HL-60/S4 treated with phorbol 12-myristate 13-acetate at 8.2 ng/mL for 4 days and 3 days (cell line): ENCODE measurements around the gene DNAJC8.

Source experiments
- in situ Hi-C: fragments of 300-500 bp; cut with MboI; formaldehyde crosslinking; loops from 2 replicates; pipeline ENCODE4 v1.15.0; 2022; ENCODE audit warnings: low sequenced_read_pairs

The DNAJC8 gene

DNA sequence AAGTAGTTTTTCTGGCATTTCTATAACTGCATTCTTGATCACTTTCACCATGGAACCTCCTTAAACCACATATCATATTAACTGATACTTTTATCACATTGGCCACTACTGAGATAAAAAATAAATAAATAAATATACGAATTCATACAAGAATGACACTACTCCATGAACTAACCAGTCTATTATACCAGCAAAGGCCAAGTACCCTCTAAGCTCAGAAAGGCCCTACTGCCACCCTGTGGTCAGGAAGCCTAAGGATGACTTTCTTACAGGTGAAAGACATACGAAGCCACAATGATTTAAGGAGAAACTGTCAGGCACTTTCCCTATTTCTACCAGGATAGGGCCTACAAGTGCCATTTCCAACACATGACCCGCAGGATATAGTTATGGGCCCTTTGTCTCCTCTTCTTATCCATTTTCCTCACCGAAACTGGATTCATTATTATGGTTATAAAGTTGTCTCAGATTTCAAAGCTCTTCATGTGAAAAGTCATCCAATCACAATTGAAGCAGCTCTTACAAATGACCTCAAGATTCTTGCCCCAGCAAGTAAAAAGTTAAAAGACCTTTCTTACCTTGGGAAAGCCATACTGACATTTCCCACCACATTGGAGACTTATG lies 23.9 kb downstream of the DNAJC8 start:
- in situ Hi-C loops: loop anchor here (25.0 kb wide), 1 partner anchor 372 kb away; the partner anchor contains the start of gene PPP1R8

DNA sequence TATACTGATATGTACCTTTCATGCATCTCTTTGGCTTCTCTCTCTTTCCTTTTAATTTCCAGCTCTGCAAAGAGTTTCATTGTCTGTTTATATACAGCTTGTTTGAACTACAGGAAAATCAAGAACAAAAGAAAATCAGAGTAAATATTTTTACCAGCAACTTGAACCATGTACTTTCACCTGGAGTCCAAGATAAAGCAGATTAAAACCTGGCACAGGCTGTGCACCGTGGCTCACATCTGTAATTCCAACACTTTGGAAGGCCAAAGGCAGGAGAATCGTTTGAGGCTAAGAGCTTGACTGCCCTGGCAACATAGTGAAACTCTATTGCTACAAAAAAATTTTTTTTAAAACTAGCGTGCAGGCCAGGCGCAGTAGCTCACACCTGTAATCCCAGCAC lies 27.6 kb downstream of the DNAJC8 start:
- in situ Hi-C loops: loop anchor here (25.0 kb wide), 1 partner anchor 368 kb away; the partner anchor contains the start of gene PPP1R8

DNA sequence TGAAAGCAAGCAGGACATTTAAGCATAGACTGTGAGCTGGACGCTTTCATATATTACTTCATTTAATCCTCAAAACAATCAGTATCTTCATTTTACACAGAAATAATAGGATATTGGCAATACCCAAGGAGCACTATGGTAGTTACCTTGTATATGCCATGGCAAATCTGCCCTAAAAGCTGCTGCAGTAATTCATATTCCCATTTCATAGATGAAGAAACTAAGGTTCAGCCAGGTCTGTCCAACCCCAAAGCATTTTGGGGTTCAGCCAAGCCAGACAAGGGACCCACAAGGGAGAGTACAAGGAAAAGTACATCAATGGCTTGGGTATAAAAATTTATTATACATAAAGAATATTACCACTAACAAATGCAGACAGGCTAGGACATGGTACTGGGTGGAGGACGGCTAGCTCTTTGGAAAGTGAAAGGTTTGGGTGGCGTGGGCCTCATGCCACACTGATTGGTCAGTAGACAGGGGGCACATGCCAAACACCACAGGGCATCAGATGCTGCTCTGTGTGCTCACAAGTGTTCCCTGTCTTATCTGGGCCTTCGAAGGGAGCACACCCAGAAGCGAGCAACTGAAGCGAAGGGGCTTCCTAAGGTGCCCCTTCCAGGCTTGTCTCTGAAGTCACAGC lies 32.5 kb downstream of the DNAJC8 start:
- in situ Hi-C loops: loop anchor here (25.0 kb wide), 1 partner anchor 363 kb away; the partner anchor contains the start of gene PPP1R8

DNA sequence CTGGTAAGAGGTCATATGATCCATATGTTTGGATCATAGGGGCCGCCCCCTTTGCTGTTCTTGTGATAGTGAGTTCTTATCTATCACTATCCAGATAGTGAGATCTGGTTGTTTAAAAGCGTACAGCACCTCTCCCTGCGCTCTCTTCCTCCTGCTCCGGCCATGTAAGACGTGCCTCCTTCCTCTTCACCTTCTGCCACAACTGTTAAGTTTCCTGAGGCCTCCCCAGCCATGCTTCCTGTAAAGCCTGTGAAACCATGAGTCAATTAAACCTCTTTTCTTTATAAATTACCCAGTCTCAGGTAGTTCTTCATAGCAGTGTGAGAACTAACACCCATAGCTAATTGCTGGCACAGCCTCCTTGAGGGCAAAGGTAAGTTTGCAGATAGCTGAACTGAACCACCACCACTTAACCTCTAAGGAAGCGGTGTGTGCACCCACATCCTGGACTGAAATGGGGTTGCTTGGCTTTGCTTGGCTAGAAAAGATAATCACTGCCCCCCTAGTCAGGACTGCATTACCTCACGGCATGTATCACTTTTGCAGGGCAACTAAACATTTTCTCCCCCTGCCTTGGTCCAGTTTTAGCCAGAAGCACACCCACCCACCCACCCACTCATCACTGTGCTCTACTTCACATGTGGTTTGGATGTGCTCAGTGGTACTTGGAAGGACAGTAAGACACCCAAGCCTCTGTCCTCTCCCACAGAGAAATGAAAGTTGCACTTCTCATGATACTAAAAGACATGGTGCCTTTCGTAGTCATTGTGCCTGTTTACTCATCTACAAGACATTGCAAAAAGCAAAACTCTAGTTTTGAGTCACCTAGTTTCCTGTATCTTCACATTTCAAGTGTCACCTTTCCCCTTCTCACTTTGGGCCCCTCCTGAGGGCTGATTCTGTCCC lies 33.2 kb downstream of the DNAJC8 start:
- in situ Hi-C loops: loop anchor here (25.0 kb wide), 1 partner anchor 362 kb away; the partner anchor contains the start of gene PPP1R8

DNA sequence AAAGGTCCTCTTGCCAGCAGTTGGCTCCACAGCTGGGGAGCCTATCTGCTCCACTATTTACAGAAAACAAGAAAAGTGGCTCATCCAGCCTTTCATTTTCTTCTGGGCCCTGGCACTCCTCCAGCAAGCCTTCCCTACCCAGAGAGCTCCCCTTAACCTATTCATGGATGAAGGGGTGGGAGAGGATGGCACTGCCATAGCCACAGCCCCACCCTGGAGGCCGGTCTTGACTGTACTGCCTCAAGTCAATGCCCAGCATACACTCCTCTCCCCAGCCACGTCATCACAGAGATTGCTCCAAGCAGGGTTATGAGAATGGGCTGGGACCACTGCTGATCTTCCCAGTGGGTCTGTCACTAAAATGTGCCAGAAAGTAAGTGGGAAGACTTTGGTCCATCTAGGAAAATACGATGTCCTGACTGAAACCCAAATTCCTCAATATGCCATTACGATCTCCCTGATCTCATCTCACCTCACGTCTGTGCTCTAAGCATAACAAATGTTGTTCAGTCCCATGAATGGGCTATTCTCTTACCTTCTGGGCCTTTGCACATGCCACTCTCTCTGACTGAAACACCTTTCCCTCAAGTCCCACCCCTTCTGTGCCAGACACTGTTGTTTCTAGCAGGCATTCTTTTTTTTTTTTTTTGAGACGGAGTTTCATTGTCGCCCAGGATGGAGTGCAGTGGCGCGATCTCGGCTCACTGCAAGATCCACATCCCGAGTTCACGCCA lies 35.0 kb downstream of the DNAJC8 start:
- in situ Hi-C loops: no loop called here

DNA sequence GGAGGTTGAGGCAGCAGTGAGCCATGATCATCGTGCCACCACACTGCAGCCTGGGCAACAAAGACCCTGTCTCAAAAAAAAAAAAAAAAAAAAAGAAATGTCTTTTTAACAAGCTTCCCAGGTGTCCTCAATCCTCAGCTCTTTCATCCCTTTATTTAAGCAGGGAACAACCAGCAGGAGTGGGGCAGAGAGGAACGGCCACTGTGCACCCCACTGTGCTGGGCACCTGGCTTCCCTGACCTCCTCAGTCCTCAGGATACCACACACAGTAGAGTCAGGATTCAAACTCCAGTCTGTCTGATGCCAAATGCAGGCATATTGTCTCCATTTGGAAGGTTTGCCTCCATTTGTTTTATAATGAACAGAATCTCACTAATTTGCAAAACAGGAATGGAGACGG lies 36.5 kb downstream of the DNAJC8 start:
- in situ Hi-C loops: no loop called here

DNA sequence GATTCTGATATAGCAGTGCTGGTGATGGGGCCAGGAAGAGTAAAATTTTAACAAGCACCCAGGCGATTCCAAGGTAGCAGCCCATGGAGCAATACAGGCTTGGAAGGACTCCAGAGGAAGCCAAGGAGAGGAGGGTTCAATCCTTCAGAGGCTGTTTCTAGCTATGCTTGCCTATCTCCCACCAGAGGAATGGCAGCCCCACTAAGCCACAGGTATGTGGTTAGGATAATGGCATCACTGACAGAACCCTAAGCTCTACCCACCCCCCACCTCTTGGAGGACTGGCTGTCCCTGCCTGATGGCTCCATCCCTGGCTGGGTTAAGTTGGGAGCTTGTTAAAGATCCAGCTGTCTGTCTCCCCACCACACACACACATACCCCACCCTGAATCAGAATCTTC lies 37.0 kb downstream of the DNAJC8 start:
- in situ Hi-C loops: no loop called here

DNA sequence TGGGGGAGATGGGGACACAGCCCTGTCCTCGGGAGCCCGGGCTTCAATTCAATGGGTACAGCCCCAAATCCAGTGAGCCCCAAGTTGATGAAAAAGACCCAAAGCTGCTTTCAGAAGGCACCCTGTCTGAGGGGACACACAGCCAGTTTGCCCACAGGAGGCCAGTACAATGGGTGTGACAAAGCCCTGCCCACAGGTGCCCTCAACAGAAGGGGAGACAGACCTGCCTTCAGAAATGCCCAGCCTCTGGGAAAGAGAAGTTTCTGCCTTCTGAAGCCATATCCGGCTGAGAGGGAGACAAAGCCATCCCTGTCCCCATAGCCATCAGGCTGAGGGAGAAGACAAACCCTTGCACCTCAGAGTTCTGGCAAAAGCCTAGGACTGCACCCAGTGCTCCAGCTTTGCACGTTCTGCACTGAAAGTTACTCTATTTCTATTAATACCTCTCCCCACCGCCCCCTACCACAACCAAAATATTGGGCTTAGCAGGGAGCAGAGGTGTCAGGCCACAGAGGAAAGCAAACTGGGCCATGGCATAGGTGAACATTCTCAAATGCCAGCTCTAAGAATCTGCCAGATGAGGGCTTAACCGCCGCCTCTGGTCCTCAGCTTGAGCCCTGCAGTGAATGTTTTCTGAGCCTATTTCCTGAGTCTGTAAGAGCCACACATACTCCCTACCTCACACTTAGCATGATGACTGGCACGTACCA lies 38.3 kb downstream of the DNAJC8 start:
- in situ Hi-C loops: no loop called here

DNA sequence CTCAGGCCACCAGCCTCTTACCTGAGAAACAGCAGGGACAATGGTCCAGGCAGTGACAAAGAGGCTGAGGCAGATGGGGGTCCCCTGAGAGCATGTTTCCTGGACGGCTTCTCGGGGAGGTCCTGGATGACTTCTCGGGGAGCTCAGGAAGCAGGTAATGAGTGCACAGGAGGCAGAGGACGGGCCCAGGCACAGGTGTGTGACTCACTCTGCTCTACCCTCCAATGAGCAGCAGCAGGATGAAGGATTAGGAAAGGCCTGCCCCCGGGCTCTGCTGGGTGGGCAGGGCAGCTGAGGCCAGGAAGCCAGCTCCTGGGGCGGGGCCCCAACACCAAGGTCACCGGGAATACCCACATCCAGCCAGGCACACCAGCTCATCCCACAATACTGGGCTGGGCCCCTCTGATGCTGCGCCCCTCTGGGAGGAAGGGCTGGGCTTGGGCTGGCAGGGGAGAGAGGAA lies 39.1 kb downstream of the DNAJC8 start:
- in situ Hi-C loops: no loop called here

DNA sequence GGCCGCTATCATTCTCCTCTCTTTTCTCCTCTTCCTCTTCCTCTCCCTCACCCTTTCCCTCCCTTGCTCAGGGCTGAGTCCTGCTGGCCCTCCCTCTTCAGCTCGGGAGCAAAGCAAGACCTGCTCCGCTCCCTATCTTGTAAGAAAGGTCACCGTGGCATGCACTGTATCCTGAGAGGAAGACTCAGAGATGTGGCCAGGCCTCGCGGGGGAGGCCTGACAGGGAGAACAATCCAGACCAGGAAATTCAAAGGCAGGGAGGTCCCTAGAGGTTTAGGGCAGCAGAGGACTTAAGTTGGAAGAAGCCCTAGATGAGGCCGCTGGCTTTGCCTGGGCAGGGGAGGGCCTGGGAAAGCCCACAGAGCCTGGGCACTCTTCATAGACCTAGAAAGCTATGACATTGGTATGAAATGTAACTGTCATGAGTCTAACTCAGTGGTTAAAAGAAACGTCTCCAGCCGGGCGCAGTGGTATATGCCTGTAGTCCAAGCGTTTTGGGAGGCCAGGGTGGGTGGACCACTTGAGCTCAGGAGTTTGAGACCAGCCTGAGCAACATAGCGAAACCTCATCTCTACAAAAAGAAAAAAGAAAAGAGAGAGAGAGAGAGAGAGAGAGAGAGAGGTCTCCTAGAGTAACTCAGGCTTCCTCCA lies 41.7 kb downstream of the DNAJC8 start:
- in situ Hi-C loops: no loop called here

DNA sequence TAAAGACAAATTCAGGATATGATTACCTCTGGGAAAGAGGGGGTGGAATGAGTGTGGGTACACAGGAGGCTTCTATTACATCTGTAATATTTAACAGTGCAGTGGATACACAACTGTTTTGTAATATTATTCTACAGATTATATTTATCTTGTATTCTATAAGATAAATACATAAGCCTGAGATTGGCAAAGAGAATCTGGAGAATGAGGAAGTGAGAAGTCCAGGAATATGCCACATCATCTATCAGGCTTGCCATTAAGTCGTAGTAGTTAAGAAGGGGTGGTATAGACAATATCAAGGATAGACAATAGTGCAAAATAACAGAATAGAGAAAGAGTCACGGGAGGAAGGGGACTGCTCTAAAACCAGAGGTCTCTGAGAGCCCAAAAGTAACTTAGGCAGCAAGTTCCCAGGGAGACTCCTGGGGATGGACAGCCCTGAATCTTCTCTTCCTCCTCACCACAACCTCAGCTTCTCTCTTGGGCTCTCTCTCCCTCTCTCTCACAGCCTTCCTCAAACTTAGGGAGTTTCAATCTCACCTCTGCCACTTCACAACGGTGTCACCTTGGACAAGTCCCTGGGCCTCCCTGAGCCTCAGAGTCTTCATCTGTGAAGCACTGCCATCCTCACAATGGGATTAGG lies 42.4 kb downstream of the DNAJC8 start:
- in situ Hi-C loops: no loop called here

DNA sequence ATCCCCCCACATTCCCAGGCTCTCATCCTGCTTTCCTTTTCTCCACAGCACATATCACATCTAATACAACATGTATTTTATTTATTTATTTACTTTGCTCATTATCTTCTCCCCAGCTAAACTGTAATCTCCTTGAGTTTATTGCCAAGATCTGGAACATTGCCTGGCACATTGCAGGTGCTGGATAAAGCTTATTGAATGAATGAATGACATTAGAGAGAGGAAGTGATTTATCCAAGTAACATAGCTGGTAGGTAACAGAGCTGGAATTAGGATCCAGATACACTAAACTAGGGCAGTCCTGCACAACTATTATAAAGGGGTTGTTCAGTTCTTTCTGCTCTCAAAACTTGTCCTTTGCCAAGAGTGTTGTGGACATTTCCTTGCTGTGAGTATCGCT lies 47.8 kb downstream of the DNAJC8 start:
- in situ Hi-C loops: no loop called here

DNA sequence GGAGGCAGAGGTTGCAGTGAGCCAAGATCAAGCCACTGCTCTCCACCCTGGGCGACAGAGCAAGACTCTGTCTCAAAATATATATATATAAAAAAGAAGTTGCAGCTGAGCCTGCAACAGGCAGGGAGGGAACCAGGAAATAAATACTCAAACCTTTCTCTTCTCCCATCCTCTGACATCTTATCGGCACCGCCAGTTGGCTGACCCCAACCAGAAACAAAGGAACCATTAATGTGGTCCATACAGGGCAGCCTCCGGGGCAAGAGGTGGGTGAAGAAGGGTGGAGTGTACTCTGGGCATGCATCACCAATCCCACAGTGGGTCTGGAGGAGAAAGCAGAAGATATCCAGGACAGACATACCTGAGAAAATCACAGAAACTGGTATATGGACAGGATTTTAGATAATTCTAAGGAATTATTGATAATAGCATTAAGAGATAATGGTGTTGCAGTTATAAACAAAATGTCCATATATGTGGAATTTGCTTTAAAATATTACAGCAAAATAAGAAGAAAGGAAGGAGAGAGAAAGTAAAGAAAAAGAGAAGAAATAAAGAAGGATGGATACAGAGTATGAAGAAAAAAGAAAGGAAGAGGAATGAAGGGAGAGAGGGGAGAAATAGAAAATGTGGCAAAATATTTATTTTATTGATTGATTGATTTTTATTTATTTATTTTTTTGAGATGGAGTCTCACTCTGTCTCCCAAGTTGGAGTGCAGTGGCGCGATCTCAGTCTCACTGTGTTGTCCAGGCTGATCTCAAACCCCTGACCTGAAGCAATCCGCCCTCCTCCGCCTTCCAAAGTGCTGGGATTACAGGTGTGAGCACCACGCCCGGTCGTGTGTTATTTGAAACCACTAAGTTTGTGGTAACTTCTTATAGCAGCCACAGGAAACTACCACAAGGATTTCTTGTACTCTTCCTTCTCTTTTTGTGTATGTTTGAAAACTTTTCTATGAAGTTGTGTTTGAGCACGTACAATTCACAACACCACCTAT lies 52.2 kb downstream of the DNAJC8 start:
- in situ Hi-C loops: no loop called here

DNA sequence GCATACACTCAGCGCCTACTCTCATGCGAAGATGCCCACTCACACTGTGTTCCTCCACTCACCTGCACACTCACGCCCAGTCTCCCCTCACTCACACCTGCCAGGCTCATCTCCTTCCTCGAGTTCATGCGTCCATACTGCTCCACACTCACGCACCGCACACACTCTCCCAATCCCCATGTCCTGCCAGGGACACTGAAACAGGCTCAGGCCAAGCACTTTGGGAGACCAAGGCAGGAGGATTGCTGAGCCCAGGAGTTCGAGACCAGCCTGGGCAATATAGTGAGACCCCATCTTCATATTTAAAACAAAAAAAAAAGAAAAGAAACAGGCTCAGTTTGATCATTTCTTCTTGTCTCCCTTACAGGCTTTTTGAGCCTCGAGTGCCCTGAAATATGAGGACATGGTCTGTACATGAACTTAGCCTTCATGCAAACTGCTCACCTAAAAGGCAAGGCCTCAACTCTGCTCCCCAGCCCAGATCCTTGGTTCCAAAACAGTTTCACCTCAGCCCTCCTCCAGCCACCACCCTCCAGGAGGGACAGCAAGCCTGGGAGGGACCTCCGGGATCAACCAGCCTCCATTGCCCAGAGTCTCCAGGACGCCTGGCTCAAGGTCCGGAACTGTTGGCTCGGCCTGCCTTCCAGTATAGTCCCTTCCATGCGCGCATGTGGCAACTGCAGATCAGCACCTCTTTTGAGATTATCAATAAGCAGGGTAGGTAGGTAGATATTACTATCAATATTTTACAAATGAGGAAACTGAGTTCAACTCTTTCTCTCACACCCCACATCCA lies 53.9 kb downstream of the DNAJC8 start:
- in situ Hi-C loops: no loop called here

DNA sequence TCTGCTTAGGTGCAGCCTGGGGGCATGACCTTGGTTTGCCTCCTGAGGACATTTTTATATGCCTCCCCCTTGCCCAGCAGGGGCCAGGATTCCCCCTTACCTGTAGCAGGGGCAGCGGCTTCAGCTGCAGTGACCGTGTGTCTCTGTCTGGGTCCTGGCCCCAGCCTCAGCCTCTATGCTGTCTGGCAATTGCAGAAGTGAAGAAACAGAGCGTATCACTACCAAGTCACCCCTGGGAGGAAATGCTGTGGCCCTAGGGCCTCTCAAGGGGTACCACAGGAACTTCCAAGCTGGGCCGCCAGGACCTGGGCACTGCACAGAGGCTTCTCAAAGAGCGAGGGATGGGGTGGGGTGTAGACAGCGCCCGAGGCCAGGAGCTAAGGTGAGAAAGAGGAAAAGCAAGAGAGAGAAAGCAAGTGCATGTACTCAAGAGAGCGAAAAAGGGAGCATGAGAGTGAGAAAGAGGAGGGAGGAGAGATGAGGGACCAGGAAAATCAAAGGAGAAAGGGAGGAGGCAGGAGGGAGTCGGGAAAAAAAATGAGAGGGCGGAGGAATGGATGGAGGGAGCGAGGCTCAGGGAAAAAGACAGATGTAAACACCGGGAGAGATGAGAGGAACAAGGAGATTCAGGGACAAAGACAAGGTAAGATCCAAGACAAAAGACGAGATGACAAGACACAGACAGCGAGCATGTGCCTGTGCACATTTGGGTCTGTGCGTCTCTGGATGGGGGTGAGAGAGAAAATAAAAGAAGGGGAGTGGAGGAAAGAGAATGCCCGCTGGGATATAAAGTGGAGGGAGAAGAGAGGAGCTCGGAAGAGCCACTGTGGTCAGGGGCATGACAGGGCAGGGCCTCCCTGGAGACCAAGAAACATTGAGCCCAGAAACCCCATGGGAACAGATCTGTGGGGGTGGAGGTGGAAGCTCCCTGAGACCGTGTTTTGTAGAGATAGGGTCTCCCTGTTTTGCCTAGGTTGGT lies 56.0 kb downstream of the DNAJC8 start, which contains the start of gene PTAFR:
Gene PTAFR (minus strand): TSS at position 199 of the 979 bp plus-strand sequence. CDS start 25,669 bp downstream, outside the sequence.
- in situ Hi-C loops: no loop called here

DNA sequence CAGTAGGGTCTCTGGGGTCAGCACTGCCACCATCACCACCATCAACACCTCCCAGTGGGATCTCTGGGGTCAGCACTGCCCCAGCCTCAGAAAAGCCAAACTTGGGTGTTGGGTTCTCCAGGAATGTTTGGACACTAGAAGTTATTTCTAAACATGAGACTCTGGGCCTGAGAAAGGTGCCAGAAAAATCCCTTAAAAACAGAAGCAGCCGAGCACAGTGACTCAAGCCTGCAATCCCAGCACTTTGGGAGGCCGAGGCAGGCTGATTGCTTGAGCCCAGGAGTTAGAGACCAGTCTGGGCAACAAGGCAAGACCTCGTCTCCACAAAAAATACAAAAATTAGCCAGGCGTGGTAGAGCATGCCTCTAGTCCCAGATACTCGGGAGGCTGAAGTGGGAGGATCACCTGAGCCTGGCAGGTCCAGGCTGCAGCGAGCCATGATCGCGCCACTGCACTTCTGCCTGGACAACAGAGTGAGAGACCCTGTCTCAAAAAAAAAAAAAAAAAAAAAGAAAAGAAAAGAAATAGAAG lies 56.8 kb downstream of the DNAJC8 start:
- in situ Hi-C loops: no loop called here
